ENCODE measurements around the gene SORBS2. TPM values are rescaled to one million over a fixed set of nuclear protein-coding genes. Genes with fewer than 3 reads are reported as not detected.

Gene SORBS2
- total and polyA plus RNA-seq, 2 of the 8 experiments (the other 6 are each of a cell fraction or from before 2014, with no cell fraction given) = 73.0 to 87.1 TPM

DNA sequence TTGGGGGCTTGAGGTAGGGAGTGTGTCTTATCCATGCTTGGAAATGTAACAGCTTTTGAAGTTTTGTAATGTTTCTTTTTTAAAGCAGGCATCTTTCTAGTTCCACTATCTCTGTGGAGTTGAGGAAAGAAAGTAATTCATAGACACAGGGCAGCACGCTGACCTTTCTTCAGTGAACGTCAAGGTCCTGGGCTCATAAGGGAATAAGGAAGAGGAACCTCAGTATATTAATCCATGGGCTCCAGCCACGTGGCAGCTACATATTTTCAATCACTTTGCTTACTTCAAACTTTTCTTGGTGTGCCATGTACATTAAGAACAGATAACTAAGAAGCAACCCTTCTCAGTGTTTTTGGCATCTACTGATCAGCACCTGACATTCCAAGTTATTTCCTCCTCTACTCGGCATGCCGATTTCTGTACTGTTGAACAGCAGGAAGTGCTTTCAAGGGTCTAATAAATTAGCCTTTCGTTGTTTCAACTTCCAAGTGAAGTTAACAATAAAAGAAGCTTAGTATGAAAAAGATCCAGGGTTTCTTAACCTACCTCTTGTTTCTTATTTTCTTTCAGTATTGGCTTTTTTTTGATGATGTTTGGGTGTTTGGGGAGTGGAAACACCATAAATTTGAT lies 88.2 kb downstream of the SORBS2 start (continued):
- no peak for TF ChIP-seq SIN3A (conservative IDR thresholded peaks at IDR 0.05 in 1 of 2, IDR thresholded peaks at IDR 0.05 in 1 of 2; ENCODE audit: low read depth in 1 of 2, low read length in 2 of 2)
- no peak for TF ChIP-seq EGR1 (IDR thresholded peaks at IDR 0.05; ENCODE audit: borderline replicate concordance, low read depth, low read length)
